Body of pancreas (tissue), 4 donors: ENCODE data around the gene FSTL5. TPM values are rescaled to one million over a fixed set of nuclear protein-coding genes. Genes with fewer than 3 reads are reported as not detected.

Experiments used
- ATAC-seq: fragments of 150-250 bp; one replicate; pipeline ENCODE4 v1.9.1; 2016
- DNase-seq, 4 donors: peaks; one replicate each; pipeline ENCODE4 v3.0.0-alpha.2; 2019
- H3K27ac ChIP-seq, 4 donors: fragments of 200-600 bp; sonication (generic); 1 replicate in 3 of 4; 2 replicates in 1 of 4; pipeline versions ENCODE4 v1.5.1 to v1.6.1; 2016 to 2019; ENCODE audit warnings: mild to moderate bottlenecking in 1 of 4, mixed read lengths in 1 of 4, moderate library complexity in 1 of 4
- H3K27me3 ChIP-seq, 2 donors: fragments of 200-600 bp; sonication (generic); one replicate each; pipeline ENCODE4 v1.6.0; 2016; ENCODE audit warnings: mild to moderate bottlenecking in 1 of 2
- H3K36me3 ChIP-seq, 2 donors: fragments of 200-600 bp; sonication (generic); replicated peaks in 1 of 2; 2 replicates each; pipeline ENCODE4 v1.5.1; 2016; ENCODE audit warnings: low read depth in 2 of 2; ENCODE audit not compliant: insufficient read depth in 1 of 2
- H3K4me1 ChIP-seq: fragments of 200-600 bp; sonication (generic); one replicate; pipeline ENCODE4 v1.6.0; 2016
- H3K4me3 ChIP-seq, 2 donors: fragments of 200-600 bp; sonication (generic); 1 replicate in 1 of 2; 2 replicates in 1 of 2; pipeline ENCODE4 v1.5.1; 2016 to 2019
- H3K9me3 ChIP-seq, 3 donors: fragments of 200-600 bp; sonication (generic); 1 replicate in 2 of 3; 2 replicates in 1 of 3; pipeline ENCODE4 v1.5.1; 2016
- CTCF ChIP-seq, 7 experiments: fragments of 450-650 bp in 4 of 7; fragments of 200-600 bp in 3 of 7; sonication (generic) in 3 of 7; IDR thresholded peaks; one replicate each; pipeline ENCODE4 v1.5.1; 2016 to 2019; ENCODE audit warnings: antibody characterized with exemption in 7 of 7
- POLR2A ChIP-seq, 3 donors: fragments of 450-650 bp; IDR thresholded peaks; one replicate each; pipeline ENCODE4 v1.6.1; 2016; ENCODE audit warnings: antibody characterized with exemption in 3 of 3, mild to moderate bottlenecking in 2 of 3
- WGBS, 2 donors: methylation state at CpG; one replicate each; pipeline ENCODE4 v1.1.5; 2017; 5-methylcytosine and 5-hydroxymethylcytosine counted together
- intact Hi-C: fragments of 100-400 bp; cut with DNase I; formaldehyde crosslinking; loops from one replicate; pipeline ENCODE4 v1.15.1; 2023
- total RNA-seq, 2 donors: library from RNA; depleted of rRNA; stranded (reverse); fragments of >200 nt; gene quantifications; one replicate each; pipeline ENCODE4 v1.1.0, GENCODE V29; 2016

The FSTL5 gene
- total RNA-seq, 2 donors from 2014 or later = 1.3 TPM; not detected in 1

- intact Hi-C loops = no loop called here
- TF ChIP-seq CTCF (IDR thresholded peaks at IDR 0.05) = no peak
- no peak for TF ChIP-seq POLR2A (IDR thresholded peaks at IDR 0.05)
- Histone ChIP-seq H3K36me3 (no peaks in the 10 kb centered on the region), H3K9me3 (no peaks in the 10 kb centered on the region), H3K4me1 (no peaks in the 10 kb centered on the region), H3K27me3 (no peaks in the 10 kb centered on the region), H3K4me3 (no peak overlapping the region), H3K27ac (no peak overlapping the region)
- no peak for ATAC-seq
- DNase-seq = no peak
- 41 to 58% methylated on average over 2 of the region's 2 CpGs for WGBS, 2 donors
Measured at GRCh38 chr4:161869511-161869910, 294.3 kb downstream of the FSTL5 start.

- 59 to 62% methylated on average over 1 of the region's 1 CpG for WGBS, 2 donors
Measured at GRCh38 chr4:161856711-161857326, 307.0 kb downstream of the FSTL5 start.

DNA sequence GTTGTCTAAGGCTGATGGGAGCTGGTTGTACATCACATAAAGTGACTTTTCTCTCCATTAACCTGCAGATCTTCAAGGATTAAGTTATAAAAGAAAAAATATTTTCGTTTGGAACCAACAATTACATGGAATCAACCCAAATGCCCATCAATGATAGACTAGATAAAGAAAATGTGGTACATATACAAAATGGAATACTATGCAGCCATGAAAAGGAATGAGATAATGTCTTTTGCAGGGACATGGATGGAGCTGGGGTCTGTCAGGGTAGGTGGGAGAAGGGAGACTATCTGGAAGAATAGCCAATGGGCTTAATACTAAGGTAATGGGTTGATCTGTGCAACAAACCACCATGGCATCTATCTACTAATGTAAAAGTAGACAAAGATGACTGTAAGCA is 313.2 kb downstream of the FSTL5 start:
- intact Hi-C loops = no loop called here
- no peaks in the 10 kb centered on the region for H3K27me3 ChIP-seq
- 9 to 12% methylated on average over 1 of the region's 1 CpG for WGBS, 2 donors
- no peak for TF ChIP-seq POLR2A (IDR thresholded peaks at IDR 0.05)
- TF ChIP-seq CTCF (IDR thresholded peaks at IDR 0.05) = no peak
- H3K4me1 ChIP-seq = no peaks in the 10 kb centered on the region
- ATAC-seq (no peak), DNase-seq (no peak)
- no peak overlapping the region for H3K27ac ChIP-seq
- no peak overlapping the region for H3K4me3 ChIP-seq
- no peaks in the 10 kb centered on the region for H3K36me3 ChIP-seq
- peaks cover 0 to 6% (median 0%) of the 10 kb centered on the region in 3 donors for H3K9me3 ChIP-seq

More at GRCh38 chr4:161856711-161857326, 307.0 kb downstream of the FSTL5 start:
- TF ChIP-seq CTCF (IDR thresholded peaks at IDR 0.05) = no peak
- no peak for TF ChIP-seq POLR2A (IDR thresholded peaks at IDR 0.05)
- Histone ChIP-seq H3K4me1 (no peaks in the 10 kb centered on the region), H3K36me3 (no peaks in the 10 kb centered on the region), H3K9me3 (no peaks in the 10 kb centered on the region), H3K27me3 (no peaks in the 10 kb centered on the region), H3K27ac (no peak overlapping the region), H3K4me3 (no peak overlapping the region)
- intact Hi-C loops = no loop called here
- no peak for ATAC-seq
- DNase-seq = no peak

DNA sequence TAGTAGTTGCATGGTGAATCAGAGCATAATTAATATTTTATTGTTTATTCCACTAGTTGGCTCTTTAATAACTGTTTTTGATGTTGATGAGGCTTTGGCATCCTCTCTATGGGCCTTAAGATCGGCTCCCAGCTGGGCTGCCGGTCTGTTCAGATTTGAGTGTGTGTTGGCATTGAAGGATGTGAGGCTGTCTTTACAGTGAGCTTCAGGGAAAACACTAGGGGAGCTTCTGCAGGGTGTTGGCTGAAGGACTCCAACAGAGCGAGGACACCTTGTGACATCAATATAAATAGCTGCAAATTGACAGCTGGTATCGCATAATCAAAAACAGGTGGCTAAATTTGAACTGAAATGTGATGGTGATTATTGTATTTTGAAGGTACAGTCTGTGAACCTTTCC is 322.0 kb downstream of the FSTL5 start:
- WGBS, 2 donors = 80 to 82% methylated on average over 4 of the region's 4 CpGs
- DNase-seq (no peak), ATAC-seq (no peak)
- intact Hi-C loops = no loop called here
- Histone ChIP-seq H3K27me3 (no peaks in the 10 kb centered on the region), H3K4me1 (no peaks in the 10 kb centered on the region), H3K27ac (no peak overlapping the region), H3K36me3 (no peaks in the 10 kb centered on the region), H3K4me3 (no peak overlapping the region), H3K9me3 (no peaks in the 10 kb centered on the region)
- TF ChIP-seq POLR2A (IDR thresholded peaks at IDR 0.05) = no peak
- TF ChIP-seq CTCF (IDR thresholded peaks at IDR 0.05) = no peak

DNA sequence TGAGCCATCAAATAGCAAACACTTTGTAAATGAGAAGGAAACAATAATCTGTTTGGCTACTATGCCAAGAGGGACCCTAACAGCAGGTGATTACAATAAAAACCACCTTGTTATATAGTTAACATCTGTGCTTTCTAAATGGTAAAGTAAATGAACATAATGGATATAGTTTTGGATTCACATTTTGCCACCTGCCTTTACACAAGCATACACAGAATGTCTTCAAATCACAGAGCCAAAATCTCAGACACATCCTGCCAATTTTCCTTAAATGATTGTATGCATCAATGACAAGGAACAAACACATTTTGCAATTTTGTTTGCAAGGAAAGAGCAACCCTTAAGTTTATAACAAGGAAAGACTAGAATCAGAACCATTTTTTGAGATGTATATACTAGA is 334.2 kb downstream of the FSTL5 start:
- Histone ChIP-seq H3K4me1 (no peaks in the 10 kb centered on the region), H3K4me3 (no peak overlapping the region), H3K27me3 (no peaks in the 10 kb centered on the region), H3K36me3 (no peaks in the 10 kb centered on the region), H3K27ac (no peak overlapping the region), H3K9me3 (no peaks in the 10 kb centered on the region)
- intact Hi-C loops = no loop called here
- ATAC-seq = no peak
- no peak for DNase-seq
- no peak for TF ChIP-seq CTCF (IDR thresholded peaks at IDR 0.05)
- no peak for TF ChIP-seq POLR2A (IDR thresholded peaks at IDR 0.05)
